HepG2 (cell line): ENCODE data around the gene OVCA2. TPM values are rescaled to one million over a fixed set of nuclear protein-coding genes. Genes with fewer than 3 reads are reported as not detected.
A peak's percentile ranks its signal among the peaks of the same experiment; 100 is the strongest.

ENCODE experiments used
- CEBPB ChIP-seq: IDR thresholded peaks from 2 replicates; pipeline ENCODE4 v1.6.1; 2011; ENCODE audit warnings: low read depth, low read length, improper control_type of control experiment, borderline replicate concordance
- FOXA3 ChIP-seq: IDR thresholded peaks from 2 replicates; pipeline ENCODE4 v1.6.1; 2016; ENCODE audit warnings: missing genetic modification reagents, missing compliant biosample characterization
- HNF4G ChIP-seq, 2 experiments: sonication (generic) in 1 of 2; formaldehyde crosslinking in 1 of 2; IDR thresholded peaks; 2 replicates each; pipeline versions ENCODE4 v1.4.0 to v1.6.1; 2011 to 2020; ENCODE audit warnings: borderline replicate concordance in 2 of 2, low read depth in 2 of 2, mild to moderate bottlenecking in 2 of 2, low read length in 1 of 2, missing genetic modification reagents in 1 of 2, moderate library complexity in 1 of 2
- KLF6 ChIP-seq: IDR thresholded peaks from 2 replicates; pipeline ENCODE4 v1.8.0; 2016; ENCODE audit warnings: missing biosample characterization, missing genetic modification reagents
- NFE2L1 ChIP-seq: sonication (generic); formaldehyde crosslinking; IDR thresholded peaks from 2 replicates; pipeline ENCODE4 v1.4.0; 2020; ENCODE audit warnings: missing genetic modification reagents, mild to moderate bottlenecking, borderline replicate concordance
- POLR2G ChIP-seq: fragments of 200-400 bp; formaldehyde crosslinking; IDR thresholded peaks from 2 replicates; pipeline ENCODE4 v1.6.1; 2018; ENCODE audit warnings: mild to moderate bottlenecking, low read depth, low read length, moderate library complexity
- RARG ChIP-seq: sonication (generic); formaldehyde crosslinking; IDR thresholded peaks from 2 replicates; pipeline ENCODE4 v1.4.0; 2020; ENCODE audit warnings: low read depth, mild to moderate bottlenecking, missing genetic modification reagents
- SNAPC4 ChIP-seq: sonication (generic); formaldehyde crosslinking; IDR thresholded peaks from 2 replicates; pipeline ENCODE4 v1.4.0; 2020; ENCODE audit warnings: mild to moderate bottlenecking, missing genetic modification reagents
- ZNF251 ChIP-seq: sonication (generic); formaldehyde crosslinking; IDR thresholded peaks from 2 replicates; pipeline ENCODE4 v1.9.0; 2021; ENCODE audit warnings: mild to moderate bottlenecking, missing genetic modification reagents
- ZNF33A ChIP-seq: sonication (generic); formaldehyde crosslinking; IDR thresholded peaks from 2 replicates; pipeline ENCODE4 v1.5.1; 2020; ENCODE audit warnings: missing genetic modification reagents, mild to moderate bottlenecking, moderate library complexity, borderline replicate concordance
- ZNF34 ChIP-seq: sonication (generic); formaldehyde crosslinking; IDR thresholded peaks from 2 replicates; pipeline ENCODE4 v1.4.0; 2020; ENCODE audit warnings: mild to moderate bottlenecking, missing genetic modification reagents, borderline replicate concordance
- ZNF687 ChIP-seq: sonication (generic); formaldehyde crosslinking; IDR thresholded peaks from 2 replicates; pipeline ENCODE4 v1.5.1; 2020; ENCODE audit warnings: mild to moderate bottlenecking, missing genetic modification reagents, moderate library complexity
- ZNF724P ChIP-seq: sonication (generic); formaldehyde crosslinking; IDR thresholded peaks from 2 replicates; pipeline ENCODE4 v1.8.0; 2022; ENCODE audit warnings: missing genetic modification reagents, borderline replicate concordance
- ZNF747 ChIP-seq: sonication (generic); formaldehyde crosslinking; IDR thresholded peaks from 2 replicates; pipeline ENCODE4 v1.8.1; 2023; ENCODE audit warnings: missing genetic modification reagents, mild to moderate bottlenecking, borderline replicate concordance
- polyA plus RNA-seq, 8 experiments: library from polyadenylated mRNA; depleted of rRNA in 3 of 8; stranded (reverse) in 7 of 8; unstranded in 1 of 8; fragments of >200 nt; fragmentation: Illumina TruSeq in 4 of 8; extraction: Trizol in 4 of 8; gene quantifications; 2 replicates each; pipeline versions ENCODE4 v1.2.1 to v1.2.3, GENCODE V29; 2011 to 2016; ENCODE audit warnings: low read depth in 4 of 8, missing spikeins in 1 of 8, mixed read lengths in 1 of 8; ENCODE audit not compliant: insufficient read depth in 1 of 8
- total RNA-seq, 5 experiments: library from RNA; depleted of rRNA; stranded (reverse); fragments of >200 nt; fragmentation: Illumina TruSeq; extraction: Trizol; gene quantifications; 2 replicates each; pipeline ENCODE4 v1.2.3, GENCODE V29; 2016; ENCODE audit warnings: low read depth in 1 of 5
- TF ChIP-seq, protein P1 (sequence below): sonication (generic); formaldehyde crosslinking; IDR thresholded peaks from 2 replicates; pipeline ENCODE4 v1.4.0; 2020; ENCODE audit warnings: missing genetic modification reagents, borderline replicate concordance

OVCA2 gene
- total and polyA plus RNA-seq, 2 of the 13 experiments (the other 11 are each of a cell fraction or from before 2014, with no cell fraction given) = 23.7 to 28.2 TPM

GRCh38 chr17:1999557-2000251, 42.1 kb upstream of the OVCA2 start (continued):
- TF ChIP-seq SNAPC4 (CRISPR knock-in tag) = no peak
- TF ChIP-seq POLR2G = no peak
- TF ChIP-seq FOXA3 = no peak
- TF ChIP-seq ZNF747 (CRISPR knock-in tag) = no peak
- TF ChIP-seq, protein P1, sequence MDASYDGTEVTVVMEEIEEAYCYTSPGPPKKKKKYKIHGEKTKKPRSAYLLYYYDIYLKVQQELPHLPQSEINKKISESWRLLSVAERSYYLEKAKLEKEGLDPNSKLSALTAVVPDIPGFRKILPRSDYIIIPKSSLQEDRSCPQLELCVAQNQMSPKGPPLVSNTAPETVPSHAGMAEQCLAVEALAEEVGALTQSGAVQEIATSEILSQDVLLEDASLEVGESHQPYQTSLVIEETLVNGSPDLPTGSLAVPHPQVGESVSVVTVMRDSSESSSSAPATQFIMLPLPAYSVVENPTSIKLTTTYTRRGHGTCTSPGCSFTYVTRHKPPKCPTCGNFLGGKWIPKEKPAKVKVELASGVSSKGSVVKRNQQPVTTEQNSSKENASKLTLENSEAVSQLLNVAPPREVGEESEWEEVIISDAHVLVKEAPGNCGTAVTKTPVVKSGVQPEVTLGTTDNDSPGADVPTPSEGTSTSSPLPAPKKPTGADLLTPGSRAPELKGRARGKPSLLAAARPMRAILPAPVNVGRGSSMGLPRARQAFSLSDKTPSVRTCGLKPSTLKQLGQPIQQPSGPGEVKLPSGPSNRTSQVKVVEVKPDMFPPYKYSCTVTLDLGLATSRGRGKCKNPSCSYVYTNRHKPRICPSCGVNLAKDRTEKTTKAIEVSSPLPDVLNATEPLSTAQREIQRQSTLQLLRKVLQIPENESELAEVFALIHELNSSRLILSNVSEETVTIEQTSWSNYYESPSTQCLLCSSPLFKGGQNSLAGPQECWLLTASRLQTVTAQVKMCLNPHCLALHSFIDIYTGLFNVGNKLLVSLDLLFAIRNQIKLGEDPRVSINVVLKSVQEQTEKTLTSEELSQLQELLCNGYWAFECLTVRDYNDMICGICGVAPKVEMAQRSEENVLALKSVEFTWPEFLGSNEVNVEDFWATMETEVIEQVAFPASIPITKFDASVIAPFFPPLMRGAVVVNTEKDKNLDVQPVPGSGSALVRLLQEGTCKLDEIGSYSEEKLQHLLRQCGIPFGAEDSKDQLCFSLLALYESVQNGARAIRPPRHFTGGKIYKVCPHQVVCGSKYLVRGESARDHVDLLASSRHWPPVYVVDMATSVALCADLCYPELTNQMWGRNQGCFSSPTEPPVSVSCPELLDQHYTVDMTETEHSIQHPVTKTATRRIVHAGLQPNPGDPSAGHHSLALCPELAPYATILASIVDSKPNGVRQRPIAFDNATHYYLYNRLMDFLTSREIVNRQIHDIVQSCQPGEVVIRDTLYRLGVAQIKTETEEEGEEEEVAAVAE = no peak
- no peak for TF ChIP-seq ZNF724P (CRISPR knock-in tag)
- TF ChIP-seq KLF6 (CRISPR knock-in tag) = no peak
- no peak for TF ChIP-seq CEBPB
- TF ChIP-seq ZNF251 (CRISPR knock-in tag) = no peak
- peak; percentile 71 for TF ChIP-seq ZNF687 (CRISPR knock-in tag)
- no peak for TF ChIP-seq HNF4G (IDR thresholded peaks at IDR 0.05; ENCODE audit: borderline replicate concordance, low read depth, low read length)
- TF ChIP-seq HNF4G (CRISPR knock-in tag; IDR thresholded peaks at IDR 0.05; ENCODE audit: borderline replicate concordance, low read depth) = no peak
- TF ChIP-seq ZNF34 (CRISPR knock-in tag) = no peak
- no peak for TF ChIP-seq NFE2L1 (CRISPR knock-in tag)
- TF ChIP-seq RARG = no peak
- TF ChIP-seq ZNF33A (CRISPR knock-in tag) = no peak
